Stimulated activated CD8-positive, alpha-beta memory T cell treated with anti-CD3 and anti-CD28 coated beads, Interleukin-4, amount 100 ng/mL, for 1 hour (primary cell): ENCODE measurements around the gene RFT1.
A peak's percentile ranks its signal among the peaks of the same experiment; 100 is the strongest.
"Not testable (repeated sequence)": the region's sequence is repeated elsewhere in the genome, so short reads cannot be mapped to it uniquely, and the experiment has no call there.

Experiments used
- DNase-seq, 2 donors: peaks; one replicate each; pipeline ENCODE4 v3.0.0-alpha.2; 2020; ENCODE audit warnings: low read depth in 2 of 2, low spot score in 1 of 2

Gene RFT1

GRCh38 chr3:53071882-53072431 lies 58.3 kb downstream of the RFT1 start:
- DNase-seq: no peak

GRCh38 chr3:53069422-53070068 lies 60.7 kb downstream of the RFT1 start:
- no peak for DNase-seq

GRCh38 chr3:53068176-53068575 lies 62.1 kb downstream of the RFT1 start:
- DNase-seq: no peak

GRCh38 chr3:53067567-53067966 lies 62.7 kb downstream of the RFT1 start:
- DNase-seq: no peak

GRCh38 chr3:53065841-53066480 lies 64.3 kb downstream of the RFT1 start:
- DNase-seq: no peak

GRCh38 chr3:53062905-53063304 lies 67.3 kb downstream of the RFT1 start:
- DNase-seq: no peak

GRCh38 chr3:53056442-53056841 lies 73.8 kb downstream of the RFT1 start:
- no peak for DNase-seq

- DNase-seq: not testable (repeated sequence)
Observed at GRCh38 chr3:53054233-53054632, 76.0 kb downstream of the RFT1 start.

GRCh38 chr3:53051929-53052328 lies 78.3 kb downstream of the RFT1 start:
- no peak for DNase-seq

GRCh38 chr3:53049987-53050386 lies 80.2 kb downstream of the RFT1 start:
- DNase-seq: no peak

- peak; percentile 41 to 48 for DNase-seq
Observed at GRCh38 chr3:53046171-53047170, 83.8 kb downstream of the RFT1 start.

- peak; percentile 38 to 64 for DNase-seq
Observed at GRCh38 chr3:53045518-53046170, 84.6 kb downstream of the RFT1 start, which contains the start of gene SFMBT1. Gene SFMBT1 (minus strand): TSS chr3:53046073. CDS start chr3:52969128, 76,945 bp downstream.

- peak; percentile 6 to 25 for DNase-seq
Observed at GRCh38 chr3:53044711-53045517, 85.3 kb downstream of the RFT1 start.

- no peak for DNase-seq
Observed at GRCh38 chr3:53044371-53044710, 85.9 kb downstream of the RFT1 start.

- DNase-seq: no peak
Observed at GRCh38 chr3:53043738-53044137, 86.5 kb downstream of the RFT1 start.

GRCh38 chr3:53042651-53043050 lies 87.6 kb downstream of the RFT1 start:
- no peak for DNase-seq

- DNase-seq: no peak
Observed at GRCh38 chr3:53040351-53040820, 89.8 kb downstream of the RFT1 start.

- no peak for DNase-seq
Observed at GRCh38 chr3:53039376-53039752, 90.9 kb downstream of the RFT1 start.

GRCh38 chr3:53038679-53039375 lies 91.4 kb downstream of the RFT1 start:
- DNase-seq: no peak
